Ovary (tissue), 9 donors: ENCODE data around the gene KAT2B. TPM values are rescaled to one million over a fixed set of nuclear protein-coding genes. Genes with fewer than 3 reads are reported as not detected.

ENCODE experiments used
- DNase-seq, 5 donors: peaks; one replicate each; pipeline ENCODE4 v3.0.0-alpha.2; 2019 to 2020
- H3K27ac ChIP-seq, 2 donors: fragments of 200-600 bp; one replicate each; pipeline versions ENCODE4 v1.5.1 to v1.8.0; 2019 to 2022
- H3K27me3 ChIP-seq: fragments of 200-600 bp; one replicate; pipeline ENCODE4 v1.8.0; 2022
- H3K36me3 ChIP-seq: fragments of 200-600 bp; sonication (generic); one replicate; pipeline ENCODE4 v1.5.1; 2019
- H3K4me1 ChIP-seq: one replicate; pipeline ENCODE4 v1.8.1; 2013; ENCODE audit warnings: mild to moderate bottlenecking, moderate library complexity; ENCODE audit not compliant: insufficient read depth
- H3K4me3 ChIP-seq: fragments of 200-600 bp; sonication (generic); one replicate; pipeline ENCODE4 v1.5.1; 2017
- H3K9me3 ChIP-seq, 2 donors: fragments of 200-600 bp in 1 of 2; sonication (generic) in 1 of 2; one replicate each; pipeline versions ENCODE4 v1.5.1 to v1.8.1; 2013 to 2019; ENCODE audit warnings: mild to moderate bottlenecking in 1 of 2, moderate library complexity in 1 of 2
- CTCF ChIP-seq, 3 donors: fragments of 450-650 bp in 2 of 3; fragments of 200-600 bp in 1 of 3; IDR thresholded peaks; one replicate each; pipeline versions ENCODE4 v1.5.1 to v1.8.0; 2016 to 2022; ENCODE audit warnings: antibody characterized with exemption in 3 of 3, mild to moderate bottlenecking in 1 of 3
- EP300 ChIP-seq: sonication (generic); formaldehyde crosslinking; IDR thresholded peaks from one replicate; pipeline ENCODE4 v1.6.1; 2017; ENCODE audit warnings: antibody characterized with exemption
- POLR2A ChIP-seq: fragments of 450-650 bp; IDR thresholded peaks from one replicate; pipeline ENCODE4 v1.6.1; 2017; ENCODE audit warnings: antibody characterized with exemption, mild to moderate bottlenecking, moderate library complexity
- WGBS, 3 donors: extraction: QIAGEN DNeasy Blood & Tissue Kit in 1 of 3; methylation state at CpG; one replicate each; pipeline versions ENCODE4 v1.1.5 to v1.1.7; 2013 to 2017; 5-methylcytosine and 5-hydroxymethylcytosine counted together
- intact Hi-C, 4 donors: fragments of 100-400 bp; cut with DNase I; formaldehyde crosslinking; loops; one replicate each; pipeline versions ENCODE4 v1.11.0 to v1.15.1; 2022 to 2023
- polyA plus RNA-seq, 2 donors: library from polyadenylated mRNA; stranded (reverse); fragments of 200-250 nt in 1 of 2; fragments of 350-450 nt in 1 of 2; fragmentation: Illumina TruSeq in 1 of 2; extraction: RNeasy Lipid Tissue Mini Kit (QIAGEN cat#74804) in 1 of 2; gene quantifications; one replicate each; pipeline ENCODE4 v1.2.3, GENCODE V29; 2013 to 2014
- total RNA-seq, 7 donors: library from RNA; depleted of rRNA in 2 of 7; stranded (reverse); fragments of >200 nt in 2 of 7; fragmentation: NEBNext Ultra II Directional in 3 of 7; extraction: Animal tissue kit (Norgen Biotek cat#: 25700) in 3 of 7; gene quantifications; one replicate each; pipeline versions ENCODE4 v1.1.0 to v1.2.4, GENCODE V29; 2016 to 2023
- donor health status: DM: no; HTN: no; CAD: no; lungs with moderate emphysema.
- donor health status: DM: no; HTN: no; CAD: no.
- donor health status: Bipolar disorder and iron deficiency.
- donor health status: DM: yes; HTN: yes; CAD: no.
- donor health status: DM: no; HTN: no; CAD: no.
- donor health status: DM: yes; HTN: yes; CAD: no.

KAT2B gene
- total and polyA plus RNA-seq, 9 donors: 15.1 to 49.3 (median 33.0) TPM

- H3K27ac ChIP-seq: no peak overlapping the region
- H3K36me3 ChIP-seq: no peaks in the 10 kb centered on the region
- no peak for DNase-seq
- H3K4me3 ChIP-seq: no peak overlapping the region
- no peak for TF ChIP-seq EP300
- no peak for TF ChIP-seq POLR2A
- TF ChIP-seq CTCF (IDR thresholded peaks at IDR 0.05): no peak
- WGBS, 3 donors: 46 to 76% (median 55%) methylated on average over 2 of the region's 2 CpGs
- H3K4me1 ChIP-seq: no peaks in the 10 kb centered on the region
- H3K27me3 ChIP-seq: no peaks in the 10 kb centered on the region
- intact Hi-C loops: no loop called here
- no peaks in the 10 kb centered on the region for H3K9me3 ChIP-seq
Measured at GRCh38 chr3:20128358-20128757, 88.1 kb downstream of the KAT2B start.

GRCh38 chr3:20130106-20130505, 89.9 kb downstream of the KAT2B start:
- TF ChIP-seq CTCF (IDR thresholded peaks at IDR 0.05): no peak
- no peak for TF ChIP-seq EP300
- TF ChIP-seq POLR2A: no peak
- intact Hi-C loops: no loop called here
- Histone ChIP-seq H3K27ac (no peak overlapping the region), H3K4me1 (no peaks in the 10 kb centered on the region), H3K36me3 (no peaks in the 10 kb centered on the region), H3K4me3 (no peak overlapping the region), H3K9me3 (no peaks in the 10 kb centered on the region), H3K27me3 (no peaks in the 10 kb centered on the region)
- DNase-seq: no peak
- 64 to 71% (median 71%) methylated on average over 7 of the region's 7 CpGs for WGBS, 3 donors

- no peak for DNase-seq
- WGBS, 3 donors: 67 to 71% (median 68%) methylated on average over 1 of the region's 1 CpG
- no peaks in the 10 kb centered on the region for H3K4me1 ChIP-seq
- no peaks in the 10 kb centered on the region for H3K27me3 ChIP-seq
- intact Hi-C loops: no loop called here
- no peak for TF ChIP-seq EP300
- no peak for TF ChIP-seq POLR2A
- no peak for TF ChIP-seq CTCF (IDR thresholded peaks at IDR 0.05)
- H3K36me3 ChIP-seq: no peaks in the 10 kb centered on the region
- H3K9me3 ChIP-seq: no peaks in the 10 kb centered on the region
- no peak overlapping the region for H3K4me3 ChIP-seq
- H3K27ac ChIP-seq: no peak overlapping the region
Measured at GRCh38 chr3:20136231-20136630, 96.0 kb downstream of the KAT2B start.

- TF ChIP-seq CTCF (IDR thresholded peaks at IDR 0.05) (no peak), EP300 (no peak), POLR2A (no peak)
- intact Hi-C loops: no loop called here
- WGBS, 3 donors: 83 to 89% (median 89%) methylated on average over 4 of the region's 4 CpGs
Measured at GRCh38 chr3:20137647-20138046, 97.4 kb downstream of the KAT2B start.

GRCh38 chr3:20140881-20141280, 100.6 kb downstream of the KAT2B start:
- Histone ChIP-seq H3K27ac (no peak overlapping the region), H3K4me1 (no peaks in the 10 kb centered on the region), H3K9me3 (no peaks in the 10 kb centered on the region), H3K27me3 (no peaks in the 10 kb centered on the region), H3K36me3 (no peaks in the 10 kb centered on the region), H3K4me3 (no peak overlapping the region)
- no peak for TF ChIP-seq POLR2A
- no peak for TF ChIP-seq EP300
- no peak for TF ChIP-seq CTCF (IDR thresholded peaks at IDR 0.05)
- DNase-seq: no peak
- 78 to 90% (median 82%) methylated on average over 2 of the region's 2 CpGs for WGBS, 3 donors
- intact Hi-C loops: no loop called here

More at GRCh38 chr3:20137647-20138046, 97.4 kb downstream of the KAT2B start:
- Histone ChIP-seq H3K27me3 (no peaks in the 10 kb centered on the region), H3K4me1 (no peaks in the 10 kb centered on the region), H3K4me3 (no peak overlapping the region), H3K9me3 (no peaks in the 10 kb centered on the region), H3K36me3 (no peaks in the 10 kb centered on the region), H3K27ac (no peak overlapping the region)
- no peak for DNase-seq
